DND-41 (cell line): Measurements from ENCODE around the gene GNB3.
"Not testable (repeated sequence)": the region's sequence is repeated elsewhere in the genome, so short reads cannot be mapped to it uniquely, and the experiment has no call there.

Experiments
- ATAC-seq: fragments of 200-7000 bp; cut with Tn5 transposase; 3 replicates; pipeline ENCODE4 v1.9.1; 2021; ENCODE audit warnings: low read depth; ENCODE audit not compliant: insufficient read depth
- DNase-seq: peaks from one replicate; pipeline ENCODE4 v3.0.0-alpha.2; 2020
- H2AFZ ChIP-seq: 2 replicates; pipeline ENCODE4 v1.6.0; 2012; ENCODE audit warnings: low read depth, low read length
- H3K27ac ChIP-seq: 2 replicates; pipeline ENCODE4 v1.5.1; 2012; ENCODE audit warnings: low read length, inconsistent platforms
- H3K27me3 ChIP-seq: fragments of 200-600 bp; sonication (generic); 2 replicates; pipeline ENCODE4 v1.6.0; 2012; ENCODE audit warnings: low read length, mild to moderate bottlenecking, inconsistent platforms; ENCODE audit not compliant: insufficient read depth, poor library complexity
- H3K36me3 ChIP-seq: 2 replicates; pipeline ENCODE4 v1.5.1; 2012; ENCODE audit warnings: low read length, inconsistent platforms; ENCODE audit not compliant: insufficient read depth
- H3K4me1 ChIP-seq: 2 replicates; pipeline ENCODE4 v1.5.1; 2012; ENCODE audit warnings: mild to moderate bottlenecking, low read length; ENCODE audit not compliant: insufficient read depth
- H3K4me2 ChIP-seq: 2 replicates; pipeline ENCODE4 v1.6.0; 2012; ENCODE audit warnings: mild to moderate bottlenecking, moderate library complexity, low read length, inconsistent platforms; ENCODE audit not compliant: insufficient read depth
- H3K4me3 ChIP-seq, 2 experiments: fragments of 200-600 bp in 1 of 2; shearing (Covaris generic) in 1 of 2; 2 replicates each; pipeline ENCODE4 v1.5.1; 2012 to 2016; ENCODE audit warnings: inconsistent platforms in 2 of 2, low read length in 2 of 2, mild to moderate bottlenecking in 2 of 2, low read depth in 1 of 2, moderate library complexity in 1 of 2
- H3K79me2 ChIP-seq: 2 replicates; pipeline ENCODE4 v1.6.0; 2012; ENCODE audit warnings: low read length, inconsistent platforms; ENCODE audit not compliant: insufficient read depth
- H3K9ac ChIP-seq: 2 replicates; pipeline ENCODE4 v1.6.0; 2012; ENCODE audit warnings: low read depth, mild to moderate bottlenecking, inconsistent platforms, low read length, moderate library complexity
- H3K9me3 ChIP-seq: 2 replicates; pipeline ENCODE4 v1.5.1; 2012; ENCODE audit warnings: low read length, moderate library complexity, mild to moderate bottlenecking, inconsistent platforms; ENCODE audit not compliant: insufficient read depth, severe bottlenecking
- H4K20me1 ChIP-seq: 2 replicates; pipeline ENCODE4 v1.6.0; 2012; ENCODE audit warnings: low read length; ENCODE audit not compliant: insufficient read depth
- CTCF ChIP-seq: IDR thresholded peaks from 2 replicates; pipeline ENCODE4 v1.5.1; 2012; ENCODE audit warnings: borderline replicate concordance, low read length, moderate library complexity, mild to moderate bottlenecking; ENCODE audit not compliant: poor library complexity, severe bottlenecking; ENCODE audit errors: extremely low read depth
- EZH2 ChIP-seq: IDR thresholded peaks from 3 replicates; pipeline ENCODE4 v1.6.1; 2012; ENCODE audit warnings: borderline replicate concordance, low read depth, mild to moderate bottlenecking, moderate library complexity, low read length, inconsistent platforms; ENCODE audit not compliant: severe bottlenecking

Gene GNB3

GRCh38 chr12:6871052-6871957, 30.6 kb downstream of the GNB3 start:
- TF ChIP-seq EZH2, result no peak
- TF ChIP-seq CTCF, result no peak
- ATAC-seq (no peak), DNase-seq (peak; percentile 34)
- peak overlapping the region; percentile 89 for H3K9ac ChIP-seq
- H3K4me3 ChIP-seq, result peak overlapping the region in 1 of 2 experiments; percentile 95; a peak in 2 of 4 replicates
- peak overlapping the region; percentile 99 for H3K4me2 ChIP-seq
- no peak overlapping the region for H2AFZ ChIP-seq
- H3K9me3 ChIP-seq, result no peaks in the 10 kb centered on the region
- peak overlapping the region; percentile 80 for H3K27ac ChIP-seq
- peaks cover 49% of the 10 kb centered on the region for H4K20me1 ChIP-seq
- H3K27me3 ChIP-seq, result no peaks in the 10 kb centered on the region
- peaks cover 57% of the 10 kb centered on the region for H3K36me3 ChIP-seq
- H3K79me2 ChIP-seq, result peaks cover 52% of the 10 kb centered on the region
- peaks cover 70% of the 10 kb centered on the region for H3K4me1 ChIP-seq

- Histone ChIP-seq H3K4me1 (peaks cover 61% of the 10 kb centered on the region), H3K9me3 (no peaks in the 10 kb centered on the region), H3K4me3 (peak overlapping the region; percentile 87 to 95), H3K36me3 (peaks cover 60% of the 10 kb centered on the region), H3K9ac (peak overlapping the region; percentile 89), H3K4me2 (peak overlapping the region; percentile 99), H3K79me2 (peaks cover 51% of the 10 kb centered on the region), H4K20me1 (peaks cover 45% of the 10 kb centered on the region), H3K27me3 (no peaks in the 10 kb centered on the region), H3K27ac (peak overlapping the region; percentile 80), H2AFZ (peak overlapping the region; percentile 68)
- DNase-seq (peak; percentile 88), ATAC-seq (peak; percentile 49)
- TF ChIP-seq EZH2, result no peak
- TF ChIP-seq CTCF, result peak; percentile 98
These were observed 31.6 kb downstream of the GNB3 start for GRCh38 chr12:6872073-6873048.

- peak within 1 kb of the TSS; percentile 80 for H3K27ac ChIP-seq
- peaks cover 41% of the 10 kb centered on the region for H3K79me2 ChIP-seq
- H3K27me3 ChIP-seq, result no peaks in the 10 kb centered on the region
- no peak for TF ChIP-seq CTCF
- TF ChIP-seq EZH2, result no peak
- H3K9me3 ChIP-seq, result no peaks in the 10 kb centered on the region
- peak within 1 kb of the TSS; percentile 89 for H3K9ac ChIP-seq
- peaks cover 58% of the 10 kb centered on the region for H3K4me1 ChIP-seq
- H2AFZ ChIP-seq, result peak within 1 kb of the TSS; percentile 89
- peaks cover 41% of the 10 kb centered on the region for H4K20me1 ChIP-seq
- peak within 1 kb of the TSS; percentile 87 to 95 for H3K4me3 ChIP-seq
- H3K4me2 ChIP-seq, result peak within 1 kb of the TSS; percentile 99
- H3K36me3 ChIP-seq, result peaks cover 56% of the 10 kb centered on the region
- peak; percentile 99 for DNase-seq
- ATAC-seq, result peak; percentile 82
These were observed 32.6 kb downstream of the GNB3 start, which contains the start of gene SPSB2 for GRCh38 chr12:6873094-6874014. SPSB2 (minus strand) TSS chr12:6873303; CDS start chr12:6872901, 402 bp downstream.

- DNase-seq, H3K9me3 ChIP-seq, ATAC-seq, H3K27me3 ChIP-seq: not testable (repeated sequence)
- peaks cover 50% of the 10 kb centered on the region for H3K36me3 ChIP-seq
- peaks cover 35% of the 10 kb centered on the region for H4K20me1 ChIP-seq
- H3K27ac ChIP-seq, result peak overlapping the region; percentile 77
- H3K79me2 ChIP-seq, result peaks cover 35% of the 10 kb centered on the region
- H3K4me3 ChIP-seq, result peak overlapping the region; percentile 87 to 95; a peak in 3 of 4 replicates
- H3K4me2 ChIP-seq, result peak overlapping the region; percentile 99
- peak overlapping the region; percentile 89 for H3K9ac ChIP-seq
- H2AFZ ChIP-seq, result peak overlapping the region; percentile 89
- peaks cover 51% of the 10 kb centered on the region for H3K4me1 ChIP-seq
These were observed 33.3 kb downstream of the GNB3 start for GRCh38 chr12:6874015-6874368.
